Right lobe of liver (tissue), 4 donors: ENCODE results near the gene FAM174B.

ENCODE experiments used
- CTCF ChIP-seq, 4 donors: fragments of 200-600 bp in 3 of 4; fragments of 450-650 bp in 1 of 4; IDR thresholded peaks; one replicate each; pipeline versions ENCODE4 v1.5.1 to v1.8.0; 2016 to 2022; ENCODE audit warnings: antibody characterized with exemption in 4 of 4, mild to moderate bottlenecking in 2 of 4
- POLR2A ChIP-seq: fragments of 450-650 bp; IDR thresholded peaks from one replicate; pipeline ENCODE4 v1.6.1; 2017; ENCODE audit warnings: antibody characterized with exemption, mild to moderate bottlenecking
- donor health status: DM: no; HTN: no; CAD: no.
- donor health status: DM: no; HTN: no; CAD: no.
- donor health status: DM: no; HTN: yes; CAD: no.

DNA sequence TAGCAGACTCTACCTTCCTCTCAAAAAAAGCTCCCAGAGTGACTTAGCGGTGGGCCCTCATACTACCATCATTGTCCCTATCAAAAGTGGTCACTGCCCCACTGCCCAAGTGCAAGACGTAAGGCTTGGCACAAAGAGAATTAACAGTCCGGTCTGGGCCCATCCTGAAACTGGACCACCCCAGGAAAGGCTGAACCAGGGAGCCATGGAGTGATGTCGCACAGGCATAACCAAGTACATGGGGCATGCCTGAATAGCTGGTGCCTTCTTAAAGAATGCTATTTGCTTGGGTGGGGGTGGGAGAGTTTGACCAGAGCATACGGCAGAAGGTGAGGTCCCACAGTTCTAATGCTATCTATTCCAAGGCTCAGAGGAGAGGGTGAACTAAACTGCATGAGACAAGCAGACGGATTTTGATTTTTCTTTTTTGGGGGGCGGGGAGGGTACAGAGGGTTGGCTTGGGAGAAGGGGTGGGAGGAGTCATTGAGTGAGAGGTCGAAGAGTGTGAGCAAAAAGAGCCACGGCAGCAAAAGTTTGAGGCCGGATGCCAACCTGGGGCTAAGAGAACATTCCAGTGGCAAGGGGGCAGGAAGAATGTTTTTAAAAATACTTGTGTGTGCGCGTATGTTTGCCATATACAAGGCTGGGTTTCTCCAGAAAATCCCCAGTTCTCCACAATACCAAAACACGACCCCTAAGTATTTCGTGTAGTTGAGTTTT, 50.2 kb downstream of the FAM174B start:
- no peak for TF ChIP-seq CTCF (IDR thresholded peaks at IDR 0.05)
- no peak for TF ChIP-seq POLR2A
